HG03565 (cell line): Measurements from ENCODE around the gene ANKRD17.
"Not testable (repeated sequence)": the region's sequence is repeated elsewhere in the genome, so short reads cannot be mapped to it uniquely, and the experiment has no call there.

Experiments
- ATAC-seq: cut with Tn5 transposase; IDR thresholded peaks from one replicate; pipeline ENCODE4 v1.9.1; 2021; ENCODE audit warnings: mild to moderate bottlenecking, moderate library complexity; ENCODE audit not compliant: unreplicated experiment

ANKRD17 gene

GRCh38 chr4:73247100-73247499 is 11.5 kb downstream of the ANKRD17 start:
- ATAC-seq = no peak

- no peak for ATAC-seq
These were observed 12.6 kb downstream of the ANKRD17 start for GRCh38 chr4:73245955-73246354.

DNA sequence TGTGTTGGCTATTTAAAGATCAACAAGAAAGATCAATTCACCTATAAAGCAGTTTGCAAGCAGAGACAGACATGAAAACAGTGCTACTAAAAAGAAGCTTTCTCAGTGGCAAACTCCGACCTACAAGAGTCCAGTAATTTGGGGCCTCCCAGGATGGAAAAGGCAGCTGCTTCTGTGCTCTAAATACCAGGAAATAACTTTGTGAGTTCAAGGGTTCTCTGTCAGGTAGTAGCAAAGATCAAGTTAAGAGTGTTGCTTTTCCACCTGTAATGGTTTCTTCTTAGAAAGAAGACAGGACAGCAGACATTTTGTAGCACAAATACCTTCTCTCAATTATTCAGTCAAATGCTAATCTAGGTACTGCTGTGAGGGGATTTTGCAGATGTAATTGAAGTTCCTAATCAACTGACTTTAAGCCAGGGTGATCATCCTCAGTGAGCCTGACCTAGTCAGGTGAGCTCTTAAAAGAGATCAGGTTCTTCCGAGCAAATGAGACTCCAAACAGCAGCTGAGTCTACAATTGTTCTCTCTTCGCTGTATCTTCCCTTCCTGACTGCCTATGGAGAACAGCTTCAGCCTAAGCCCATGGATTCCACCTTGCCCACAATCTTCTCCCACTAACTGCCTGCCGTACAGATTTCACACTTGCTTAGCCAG is 13.5 kb downstream of the ANKRD17 start:
- no peak for ATAC-seq

DNA sequence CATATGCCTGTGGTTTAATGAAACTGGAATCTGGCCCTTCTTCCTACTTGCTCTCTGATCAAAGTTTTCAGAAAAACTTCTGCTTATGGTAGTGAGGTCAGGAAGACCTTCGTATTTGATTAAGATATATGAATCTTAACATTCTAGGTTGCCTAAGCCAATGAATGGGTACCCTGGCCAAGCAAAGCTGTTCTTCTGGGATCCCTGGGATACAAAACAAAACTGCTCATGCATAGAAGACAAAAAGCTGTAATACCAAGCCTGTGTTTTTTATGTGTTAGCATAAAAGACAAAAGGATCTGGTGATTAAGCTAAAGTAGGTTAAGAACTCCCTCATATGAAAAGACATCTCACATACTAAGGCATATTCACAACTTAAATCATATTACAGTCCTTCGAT is 21.6 kb downstream of the ANKRD17 start:
- ATAC-seq = no peak

DNA sequence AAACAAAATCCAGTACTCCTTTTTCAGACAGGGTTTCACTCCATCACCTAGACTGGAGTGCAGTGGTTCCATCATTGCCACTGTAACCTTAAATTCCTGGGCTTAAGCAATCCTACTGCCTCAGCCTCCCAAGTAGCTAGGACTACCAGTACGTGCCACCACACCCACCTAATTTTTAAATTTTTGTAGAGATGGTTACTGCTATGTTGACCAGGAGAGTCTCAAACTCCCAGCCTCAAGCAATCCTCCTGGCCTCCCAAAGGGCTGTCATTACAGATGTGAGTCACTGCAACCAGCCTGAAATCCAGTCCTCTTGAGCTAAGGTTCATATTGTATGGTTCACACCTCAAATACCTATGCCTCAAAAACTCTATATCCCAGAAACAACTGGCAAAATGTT is 22.4 kb downstream of the ANKRD17 start:
- no peak for ATAC-seq

- no peak for ATAC-seq
These were observed 23.9 kb downstream of the ANKRD17 start for GRCh38 chr4:73234712-73235111.

GRCh38 chr4:73231518-73232487 is 26.8 kb downstream of the ANKRD17 start:
- no peak for ATAC-seq

DNA sequence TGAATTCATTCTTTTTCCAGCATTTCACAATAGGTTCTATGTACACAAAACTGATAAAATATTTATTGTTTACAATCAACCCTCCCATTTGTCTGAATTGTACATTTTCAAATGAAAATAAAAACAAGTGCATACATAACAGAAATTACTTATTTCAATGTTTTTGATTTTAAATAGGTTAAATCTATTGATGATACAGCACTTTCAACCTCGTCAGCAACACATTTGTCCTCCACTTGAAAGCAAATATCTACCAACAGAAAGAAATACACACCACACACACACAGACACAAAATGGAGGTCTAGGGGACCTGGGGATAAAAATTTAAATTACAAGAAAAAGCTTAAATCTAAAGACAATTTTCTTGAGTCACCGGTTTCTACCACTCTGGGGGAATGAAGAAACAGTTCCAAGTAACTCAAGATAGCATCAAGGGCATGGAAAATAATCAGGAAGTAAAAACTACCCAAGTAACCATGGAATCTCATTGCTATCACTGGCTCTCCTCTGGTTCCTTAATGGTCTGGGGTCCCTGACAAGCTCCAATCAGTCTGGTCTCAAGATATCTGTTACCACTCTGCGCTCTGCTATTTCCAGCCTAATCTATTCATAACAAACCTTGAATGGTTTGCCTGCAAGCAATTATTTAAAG is 27.6 kb downstream of the ANKRD17 start:
- ATAC-seq = no peak

DNA sequence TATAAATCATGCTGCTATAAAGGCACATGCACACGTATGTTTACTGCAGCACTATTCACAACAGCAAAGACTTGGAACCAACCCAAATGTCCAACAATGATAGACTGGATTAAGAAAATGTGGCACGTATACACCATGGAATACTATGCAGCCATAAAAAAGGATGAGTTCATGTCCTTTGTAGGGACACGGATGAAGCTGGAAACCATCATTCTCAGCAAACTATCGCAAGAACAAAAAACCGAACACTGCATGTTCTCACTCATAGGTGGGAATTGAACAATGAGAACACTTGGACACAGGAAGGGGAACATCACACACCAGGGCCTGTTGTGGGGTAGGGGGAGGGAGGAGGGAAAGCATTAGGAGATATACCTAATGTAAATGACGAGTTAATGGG is 29.8 kb downstream of the ANKRD17 start:
- not testable (repeated sequence) for ATAC-seq

GRCh38 chr4:73224886-73225285 is 33.7 kb downstream of the ANKRD17 start:
- no peak for ATAC-seq

- ATAC-seq = no peak
These were observed 35.3 kb downstream of the ANKRD17 start for GRCh38 chr4:73223258-73223650.

DNA sequence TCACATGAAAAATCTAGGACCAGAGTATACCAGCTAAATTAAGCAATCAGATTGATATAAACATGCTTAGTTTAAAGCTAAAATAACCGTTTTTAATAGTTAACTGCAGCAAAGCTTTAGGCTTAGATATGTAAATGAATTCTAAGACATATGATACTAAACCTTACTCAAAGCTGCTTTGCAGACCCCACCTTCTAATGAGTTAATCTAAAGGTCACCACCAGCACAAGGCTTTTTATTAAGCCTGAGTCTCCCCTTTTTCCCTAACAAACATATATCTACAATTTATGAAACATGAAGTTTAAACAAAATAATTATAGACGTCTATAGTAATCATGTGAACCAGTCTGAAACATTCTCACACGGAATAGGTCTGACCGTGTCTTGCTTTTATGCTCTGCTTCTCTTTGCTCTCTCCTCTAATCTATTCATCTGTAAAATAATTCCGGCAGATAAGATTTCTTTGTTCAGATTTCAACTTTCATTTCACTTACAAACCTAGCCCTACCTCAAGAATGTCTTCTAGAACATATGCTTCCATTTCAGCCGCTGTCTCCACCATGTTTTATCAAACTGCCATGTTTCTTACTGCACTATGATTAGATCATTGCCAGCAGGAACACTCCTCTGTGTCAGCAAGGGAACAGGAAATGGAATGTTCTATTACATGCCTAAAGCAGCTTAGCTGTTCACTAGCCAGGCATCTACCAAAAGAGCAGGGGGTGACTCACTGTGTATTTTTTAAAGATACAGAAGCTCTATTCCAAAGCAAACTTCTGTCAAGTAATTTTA is 35.9 kb downstream of the ANKRD17 start:
- peak; percentile 98 for ATAC-seq

DNA sequence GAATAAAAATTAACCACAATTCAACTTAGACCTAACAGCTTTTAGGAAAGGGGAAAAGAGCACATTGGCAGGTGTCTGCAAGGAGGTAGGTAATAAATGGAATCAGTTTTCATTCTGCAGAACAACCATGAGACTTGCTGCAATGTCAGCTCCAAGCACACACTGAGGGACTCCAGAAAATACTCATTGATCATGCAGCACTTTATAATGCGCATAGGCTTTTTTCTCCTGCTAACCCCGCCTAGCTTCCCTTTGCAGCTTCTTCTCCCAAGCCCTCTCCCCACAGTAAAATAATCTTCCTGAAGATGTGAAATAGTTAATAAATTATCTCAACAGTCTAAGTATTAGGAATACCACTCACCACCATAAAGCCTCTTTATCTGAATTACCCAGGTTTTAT is 36.9 kb downstream of the ANKRD17 start:
- ATAC-seq = no peak

- ATAC-seq = no peak
These were observed 37.8 kb downstream of the ANKRD17 start for GRCh38 chr4:73220815-73221214.

- ATAC-seq = no peak
These were observed 44.5 kb downstream of the ANKRD17 start for GRCh38 chr4:73213916-73214653.

- no peak for ATAC-seq
These were observed 45.4 kb downstream of the ANKRD17 start for GRCh38 chr4:73212982-73213730.

GRCh38 chr4:73211968-73212367 is 46.6 kb downstream of the ANKRD17 start:
- ATAC-seq = no peak

DNA sequence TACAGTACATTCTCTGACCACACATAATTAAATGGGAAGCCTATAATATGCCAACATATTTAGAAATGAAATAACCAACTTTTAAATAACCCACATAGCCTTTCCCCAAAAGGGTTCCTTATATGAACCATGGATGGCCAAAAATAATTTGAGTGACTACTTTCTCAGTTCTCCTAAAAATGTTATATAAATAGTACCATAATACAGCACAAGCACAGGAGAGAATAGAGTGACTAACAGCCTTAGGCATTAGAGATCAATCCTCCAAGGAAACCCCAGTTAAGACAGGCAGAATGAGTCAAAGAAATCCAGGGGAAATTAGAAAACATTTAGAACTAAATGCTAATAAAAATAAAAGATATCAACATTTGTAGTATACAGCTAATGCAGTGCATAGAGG is 50.2 kb downstream of the ANKRD17 start:
- ATAC-seq = no peak

DNA sequence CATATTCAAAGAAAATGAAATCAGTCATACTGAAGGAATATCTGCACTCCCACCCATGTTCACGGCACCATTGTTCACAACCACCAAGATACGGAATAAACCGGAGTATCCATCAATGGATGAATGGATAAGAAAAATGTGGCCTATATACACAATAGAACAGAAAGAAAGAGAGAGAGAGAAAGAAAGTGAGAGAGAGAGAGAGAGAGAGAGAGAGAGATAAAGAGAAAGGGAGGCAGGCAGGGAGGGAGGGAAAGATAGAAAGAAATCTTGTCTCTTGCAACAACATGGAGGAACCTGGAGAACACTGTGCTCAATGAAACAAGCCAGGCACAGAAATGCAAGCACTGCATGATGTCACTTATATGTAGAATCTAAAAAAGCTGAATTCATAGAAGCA is 52.4 kb downstream of the ANKRD17 start:
- ATAC-seq = no peak
